HepG2 (cell line): ENCODE data around the gene DHRS12. TPM values are rescaled to one million over a fixed set of nuclear protein-coding genes. Genes with fewer than 3 reads are reported as not detected.
A peak's percentile ranks its signal among the peaks of the same experiment; 100 is the strongest.

Experiments used
- ATF7 ChIP-seq, 2 experiments: fragments of 450-650 bp in 1 of 2; sonication (generic) in 1 of 2; formaldehyde crosslinking in 1 of 2; IDR thresholded peaks; 2 replicates each; pipeline versions ENCODE4 v1.4.0 to v1.6.1; 2016 to 2020; ENCODE audit warnings: antibody characterized with exemption in 1 of 2, mild to moderate bottlenecking in 1 of 2, missing genetic modification reagents in 1 of 2
- GATA4 ChIP-seq: sonication (generic); IDR thresholded peaks from 2 replicates; pipeline ENCODE4 v1.6.1; 2016; ENCODE audit warnings: antibody characterized with exemption, low read depth, borderline replicate concordance
- GZF1 ChIP-seq: sonication (generic); formaldehyde crosslinking; IDR thresholded peaks from 2 replicates; pipeline ENCODE4 v1.5.1; 2020; ENCODE audit warnings: mild to moderate bottlenecking, missing genetic modification reagents
- NAIF1 ChIP-seq: sonication (generic); formaldehyde crosslinking; IDR thresholded peaks from 2 replicates; pipeline ENCODE4 v1.5.0; 2020; ENCODE audit warnings: mild to moderate bottlenecking, missing genetic modification reagents, borderline replicate concordance
- RARG ChIP-seq: sonication (generic); formaldehyde crosslinking; IDR thresholded peaks from 2 replicates; pipeline ENCODE4 v1.4.0; 2020; ENCODE audit warnings: low read depth, mild to moderate bottlenecking, missing genetic modification reagents
- RBAK ChIP-seq: sonication (generic); formaldehyde crosslinking; IDR thresholded peaks from 2 replicates; pipeline ENCODE4 v1.5.1; 2020; ENCODE audit warnings: mild to moderate bottlenecking, missing genetic modification reagents
- SOX5 ChIP-seq: IDR thresholded peaks from 2 replicates; pipeline ENCODE4 v1.6.1; 2016; ENCODE audit warnings: borderline replicate concordance
- ZIK1 ChIP-seq: sonication (generic); formaldehyde crosslinking; IDR thresholded peaks from 2 replicates; pipeline ENCODE4 v1.5.0; 2020; ENCODE audit warnings: mild to moderate bottlenecking, low read depth, missing genetic modification reagents, borderline replicate concordance
- ZMYM4 ChIP-seq: sonication (generic); formaldehyde crosslinking; IDR thresholded peaks from 2 replicates; pipeline ENCODE4 v1.8.1; 2023; ENCODE audit warnings: mild to moderate bottlenecking, missing genetic modification reagents
- ZNF136 ChIP-seq: sonication (generic); formaldehyde crosslinking; IDR thresholded peaks from 2 replicates; pipeline ENCODE4 v1.8.1; 2022; ENCODE audit warnings: low read depth, mild to moderate bottlenecking, moderate library complexity, missing genetic modification reagents
- ZNF264 ChIP-seq: sonication (generic); formaldehyde crosslinking; IDR thresholded peaks from 2 replicates; pipeline ENCODE4 v1.4.0; 2020; ENCODE audit warnings: missing genetic modification reagents
- ZNF451 ChIP-seq: sonication (generic); formaldehyde crosslinking; IDR thresholded peaks from 2 replicates; pipeline ENCODE4 v1.5.0; 2020; ENCODE audit warnings: mild to moderate bottlenecking, missing genetic modification reagents
- ZNF564 ChIP-seq: sonication (generic); formaldehyde crosslinking; IDR thresholded peaks from 2 replicates; pipeline ENCODE4 v1.8.1; 2023; ENCODE audit warnings: mild to moderate bottlenecking, missing genetic modification reagents
- ZZZ3 ChIP-seq: sonication (generic); formaldehyde crosslinking; IDR thresholded peaks from 2 replicates; pipeline ENCODE4 v1.4.0; 2020; ENCODE audit warnings: missing genetic modification reagents, mild to moderate bottlenecking, borderline replicate concordance
- polyA plus RNA-seq, 8 experiments: library from polyadenylated mRNA; depleted of rRNA in 3 of 8; stranded (reverse) in 7 of 8; unstranded in 1 of 8; fragments of >200 nt; fragmentation: Illumina TruSeq in 4 of 8; extraction: Trizol in 4 of 8; gene quantifications; 2 replicates each; pipeline versions ENCODE4 v1.2.1 to v1.2.3, GENCODE V29; 2011 to 2016; ENCODE audit warnings: low read depth in 4 of 8, missing spikeins in 1 of 8, mixed read lengths in 1 of 8; ENCODE audit not compliant: insufficient read depth in 1 of 8
- total RNA-seq, 5 experiments: library from RNA; depleted of rRNA; stranded (reverse); fragments of >200 nt; fragmentation: Illumina TruSeq; extraction: Trizol; gene quantifications; 2 replicates each; pipeline ENCODE4 v1.2.3, GENCODE V29; 2016; ENCODE audit warnings: low read depth in 1 of 5
- TF ChIP-seq, protein P1 (sequence below): sonication (generic); formaldehyde crosslinking; IDR thresholded peaks from 2 replicates; pipeline ENCODE4 v1.5.0; 2020; ENCODE audit warnings: mild to moderate bottlenecking, missing genetic modification reagents, moderate library complexity
- TF ChIP-seq, protein P2 (sequence below): sonication (generic); formaldehyde crosslinking; IDR thresholded peaks from 2 replicates; pipeline ENCODE4 v1.5.0; 2020; ENCODE audit warnings: missing genetic modification reagents
- TF ChIP-seq, protein P3 (sequence below): sonication (generic); formaldehyde crosslinking; conservative IDR thresholded peaks from 2 replicates; pipeline ENCODE4 v1.4.0; 2020; ENCODE audit warnings: mild to moderate bottlenecking, missing genetic modification reagents, moderate library complexity
- TF ChIP-seq, protein P4 (sequence below): sonication (generic); formaldehyde crosslinking; IDR thresholded peaks from 2 replicates; pipeline ENCODE4 v1.4.0; 2020; ENCODE audit warnings: missing genetic modification reagents, borderline replicate concordance

DHRS12 gene
- total and polyA plus RNA-seq, 2 of the 13 experiments (the other 11 are each of a cell fraction or from before 2014, with no cell fraction given): 7.2 to 8.4 TPM

DNA sequence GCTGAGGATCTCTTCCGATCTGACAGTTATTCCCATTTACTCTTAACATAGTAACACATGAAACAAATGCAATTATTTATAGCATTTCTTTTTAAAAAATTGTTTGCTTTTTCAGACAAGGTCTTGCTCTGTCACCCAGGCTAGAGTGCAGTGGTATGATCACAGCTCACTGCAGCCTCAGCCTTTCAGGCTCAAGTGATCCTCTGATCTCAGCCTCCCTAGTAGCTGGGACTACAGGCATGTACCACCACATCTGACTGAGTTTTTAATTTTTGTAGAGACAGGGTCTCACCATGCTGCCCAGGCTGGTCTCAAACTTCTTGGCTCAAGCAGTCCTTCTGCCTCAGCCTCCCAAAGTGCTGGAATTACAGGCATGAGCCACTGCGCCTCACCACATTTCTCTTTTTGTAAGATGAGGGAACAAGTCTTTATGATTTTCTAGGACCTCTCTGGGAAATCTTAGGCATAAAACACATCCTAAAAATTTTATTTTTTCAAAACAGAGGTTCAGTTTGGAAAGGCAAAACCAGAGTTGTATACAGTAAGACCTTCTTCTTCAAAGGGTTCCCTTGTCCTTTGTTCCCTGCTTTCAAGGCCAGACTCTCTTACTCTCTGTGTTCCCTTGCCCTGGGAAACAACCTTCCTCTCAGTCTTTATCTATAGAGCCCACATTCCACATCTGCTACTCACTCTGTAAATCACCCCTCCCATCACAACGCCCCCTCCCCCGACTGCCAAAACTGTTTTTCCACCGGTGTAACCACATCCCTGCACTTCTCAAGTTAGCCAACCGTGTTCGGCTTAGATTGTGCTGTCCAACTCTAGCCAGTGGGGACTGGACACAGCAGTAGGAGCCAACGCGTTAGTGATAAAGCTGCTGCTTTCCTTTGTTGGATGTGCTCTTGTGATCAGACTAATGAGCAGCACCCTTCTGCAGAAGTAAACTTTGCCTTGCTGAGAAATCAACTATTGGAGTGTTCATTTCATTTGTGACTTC, 56.2 kb downstream of the DHRS12 start (continued):
- TF ChIP-seq, protein P1, sequence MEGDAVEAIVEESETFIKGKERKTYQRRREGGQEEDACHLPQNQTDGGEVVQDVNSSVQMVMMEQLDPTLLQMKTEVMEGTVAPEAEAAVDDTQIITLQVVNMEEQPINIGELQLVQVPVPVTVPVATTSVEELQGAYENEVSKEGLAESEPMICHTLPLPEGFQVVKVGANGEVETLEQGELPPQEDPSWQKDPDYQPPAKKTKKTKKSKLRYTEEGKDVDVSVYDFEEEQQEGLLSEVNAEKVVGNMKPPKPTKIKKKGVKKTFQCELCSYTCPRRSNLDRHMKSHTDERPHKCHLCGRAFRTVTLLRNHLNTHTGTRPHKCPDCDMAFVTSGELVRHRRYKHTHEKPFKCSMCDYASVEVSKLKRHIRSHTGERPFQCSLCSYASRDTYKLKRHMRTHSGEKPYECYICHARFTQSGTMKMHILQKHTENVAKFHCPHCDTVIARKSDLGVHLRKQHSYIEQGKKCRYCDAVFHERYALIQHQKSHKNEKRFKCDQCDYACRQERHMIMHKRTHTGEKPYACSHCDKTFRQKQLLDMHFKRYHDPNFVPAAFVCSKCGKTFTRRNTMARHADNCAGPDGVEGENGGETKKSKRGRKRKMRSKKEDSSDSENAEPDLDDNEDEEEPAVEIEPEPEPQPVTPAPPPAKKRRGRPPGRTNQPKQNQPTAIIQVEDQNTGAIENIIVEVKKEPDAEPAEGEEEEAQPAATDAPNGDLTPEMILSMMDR (CRISPR knock-in tag): 0 out of 2 replicates have a peak, but pooled peaks have one; percentile 9
- TF ChIP-seq ATF7 (IDR thresholded peaks at IDR 0.05) (no peak), ATF7 (CRISPR knock-in tag; IDR thresholded peaks at IDR 0.05) (no peak), RARG (CRISPR knock-in tag) (no peak), ZNF136 (CRISPR knock-in tag) (peak; percentile 23; the same call in 1 of the 2 replicates), SOX5 (CRISPR knock-in tag) (peak; percentile 83), ZMYM4 (peak; percentile 91), GATA4 (no peak; the same call in 1 of the 2 replicates), ZNF451 (CRISPR knock-in tag) (no peak), NAIF1 (peak; percentile 56; the same call in 1 of the 2 replicates), RBAK (CRISPR knock-in tag) (no peak), ZIK1 (CRISPR knock-in tag) (no peak), ZNF564 (CRISPR knock-in tag) (no peak), ZNF264 (CRISPR knock-in tag) (peak; percentile 29; the same call in 1 of the 2 replicates), GZF1 (no peak), ZZZ3 (CRISPR knock-in tag) (no peak)
- TF ChIP-seq, protein P2, sequence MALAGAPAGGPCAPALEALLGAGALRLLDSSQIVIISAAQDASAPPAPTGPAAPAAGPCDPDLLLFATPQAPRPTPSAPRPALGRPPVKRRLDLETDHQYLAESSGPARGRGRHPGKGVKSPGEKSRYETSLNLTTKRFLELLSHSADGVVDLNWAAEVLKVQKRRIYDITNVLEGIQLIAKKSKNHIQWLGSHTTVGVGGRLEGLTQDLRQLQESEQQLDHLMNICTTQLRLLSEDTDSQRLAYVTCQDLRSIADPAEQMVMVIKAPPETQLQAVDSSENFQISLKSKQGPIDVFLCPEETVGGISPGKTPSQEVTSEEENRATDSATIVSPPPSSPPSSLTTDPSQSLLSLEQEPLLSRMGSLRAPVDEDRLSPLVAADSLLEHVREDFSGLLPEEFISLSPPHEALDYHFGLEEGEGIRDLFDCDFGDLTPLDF (CRISPR knock-in tag): no peak
- TF ChIP-seq, protein P3, sequence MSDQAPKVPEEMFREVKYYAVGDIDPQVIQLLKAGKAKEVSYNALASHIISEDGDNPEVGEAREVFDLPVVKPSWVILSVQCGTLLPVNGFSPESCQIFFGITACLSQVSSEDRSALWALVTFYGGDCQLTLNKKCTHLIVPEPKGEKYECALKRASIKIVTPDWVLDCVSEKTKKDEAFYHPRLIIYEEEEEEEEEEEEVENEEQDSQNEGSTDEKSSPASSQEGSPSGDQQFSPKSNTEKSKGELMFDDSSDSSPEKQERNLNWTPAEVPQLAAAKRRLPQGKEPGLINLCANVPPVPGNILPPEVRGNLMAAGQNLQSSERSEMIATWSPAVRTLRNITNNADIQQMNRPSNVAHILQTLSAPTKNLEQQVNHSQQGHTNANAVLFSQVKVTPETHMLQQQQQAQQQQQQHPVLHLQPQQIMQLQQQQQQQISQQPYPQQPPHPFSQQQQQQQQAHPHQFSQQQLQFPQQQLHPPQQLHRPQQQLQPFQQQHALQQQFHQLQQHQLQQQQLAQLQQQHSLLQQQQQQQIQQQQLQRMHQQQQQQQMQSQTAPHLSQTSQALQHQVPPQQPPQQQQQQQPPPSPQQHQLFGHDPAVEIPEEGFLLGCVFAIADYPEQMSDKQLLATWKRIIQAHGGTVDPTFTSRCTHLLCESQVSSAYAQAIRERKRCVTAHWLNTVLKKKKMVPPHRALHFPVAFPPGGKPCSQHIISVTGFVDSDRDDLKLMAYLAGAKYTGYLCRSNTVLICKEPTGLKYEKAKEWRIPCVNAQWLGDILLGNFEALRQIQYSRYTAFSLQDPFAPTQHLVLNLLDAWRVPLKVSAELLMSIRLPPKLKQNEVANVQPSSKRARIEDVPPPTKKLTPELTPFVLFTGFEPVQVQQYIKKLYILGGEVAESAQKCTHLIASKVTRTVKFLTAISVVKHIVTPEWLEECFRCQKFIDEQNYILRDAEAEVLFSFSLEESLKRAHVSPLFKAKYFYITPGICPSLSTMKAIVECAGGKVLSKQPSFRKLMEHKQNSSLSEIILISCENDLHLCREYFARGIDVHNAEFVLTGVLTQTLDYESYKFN (CRISPR knock-in tag): peak; percentile 74
- TF ChIP-seq, protein P4, sequence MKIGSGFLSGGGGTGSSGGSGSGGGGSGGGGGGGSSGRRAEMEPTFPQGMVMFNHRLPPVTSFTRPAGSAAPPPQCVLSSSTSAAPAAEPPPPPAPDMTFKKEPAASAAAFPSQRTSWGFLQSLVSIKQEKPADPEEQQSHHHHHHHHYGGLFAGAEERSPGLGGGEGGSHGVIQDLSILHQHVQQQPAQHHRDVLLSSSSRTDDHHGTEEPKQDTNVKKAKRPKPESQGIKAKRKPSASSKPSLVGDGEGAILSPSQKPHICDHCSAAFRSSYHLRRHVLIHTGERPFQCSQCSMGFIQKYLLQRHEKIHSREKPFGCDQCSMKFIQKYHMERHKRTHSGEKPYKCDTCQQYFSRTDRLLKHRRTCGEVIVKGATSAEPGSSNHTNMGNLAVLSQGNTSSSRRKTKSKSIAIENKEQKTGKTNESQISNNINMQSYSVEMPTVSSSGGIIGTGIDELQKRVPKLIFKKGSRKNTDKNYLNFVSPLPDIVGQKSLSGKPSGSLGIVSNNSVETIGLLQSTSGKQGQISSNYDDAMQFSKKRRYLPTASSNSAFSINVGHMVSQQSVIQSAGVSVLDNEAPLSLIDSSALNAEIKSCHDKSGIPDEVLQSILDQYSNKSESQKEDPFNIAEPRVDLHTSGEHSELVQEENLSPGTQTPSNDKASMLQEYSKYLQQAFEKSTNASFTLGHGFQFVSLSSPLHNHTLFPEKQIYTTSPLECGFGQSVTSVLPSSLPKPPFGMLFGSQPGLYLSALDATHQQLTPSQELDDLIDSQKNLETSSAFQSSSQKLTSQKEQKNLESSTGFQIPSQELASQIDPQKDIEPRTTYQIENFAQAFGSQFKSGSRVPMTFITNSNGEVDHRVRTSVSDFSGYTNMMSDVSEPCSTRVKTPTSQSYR: peak; percentile 94
